WTC11 (cell line): Measurements from ENCODE around the gene MGST3. TPM values are rescaled to one million over a fixed set of nuclear protein-coding genes. Genes with fewer than 3 reads are reported as not detected.
A peak's percentile ranks its signal among the peaks of the same experiment; 100 is the strongest.

Experiments
- ATAC-seq: fragments of 200-7000 bp; cut with Tn5 transposase; 2 replicates; pipeline ENCODE4 v1.10.0; 2021; ENCODE audit warnings: mild to moderate bottlenecking, moderate library complexity
- CTCF ChIA-PET: fragments of 300-600 bp; sonication (Branson Sonifier 250); formaldehyde crosslinking; loops from one replicate; lab custom pipeline; 2021; ENCODE audit warnings: antibody characterized with exemption; lab: Charles Lee
- POLR2A ChIA-PET: fragments of 350-600 bp; sonication (Branson Sonifier 250); formaldehyde crosslinking; loops from one replicate; lab custom pipeline; 2021; ENCODE audit warnings: antibody characterized with exemption; lab: Charles Lee
- DNase-seq: peaks from one replicate; pipeline ENCODE4 v3.0.0; 2021; ENCODE audit warnings: low spot score
- H3K27ac Mint-ChIP-seq: 2 replicates; pipeline ENCODE4 v1.8.0; 2021; ENCODE audit warnings: mixed read lengths
- H3K27me3 Mint-ChIP-seq: 2 replicates; pipeline ENCODE4 v1.8.0; 2021; ENCODE audit warnings: low read depth, mild to moderate bottlenecking, moderate library complexity, mixed read lengths
- H3K36me3 Mint-ChIP-seq: 2 replicates; pipeline ENCODE4 v1.8.0; 2021; ENCODE audit warnings: mixed read lengths
- H3K4me1 Mint-ChIP-seq: 2 replicates; pipeline ENCODE4 v1.8.0; 2022; ENCODE audit warnings: mixed read lengths
- H3K4me3 Mint-ChIP-seq: 2 replicates; pipeline ENCODE4 v1.8.0; 2021; ENCODE audit warnings: mild to moderate bottlenecking, moderate library complexity, mixed read lengths
- H3K9me3 Mint-ChIP-seq: 2 replicates; pipeline ENCODE4 v1.8.0; 2021; ENCODE audit warnings: mixed read lengths
- ARID4B ChIP-seq: sonication (generic); formaldehyde crosslinking; IDR thresholded peaks from 2 replicates; pipeline ENCODE4 v1.8.0; 2023; ENCODE audit warnings: missing genetic modification reagents, mild to moderate bottlenecking, borderline replicate concordance
- ETV6 ChIP-seq: sonication (generic); formaldehyde crosslinking; IDR thresholded peaks from 2 replicates; pipeline ENCODE4 v1.8.1; 2022; ENCODE audit warnings: mild to moderate bottlenecking, missing genetic modification reagents
- FOXJ3 ChIP-seq: sonication (generic); formaldehyde crosslinking; IDR thresholded peaks from 2 replicates; pipeline ENCODE4 v1.9.0; 2021; ENCODE audit warnings: missing genetic modification reagents, mild to moderate bottlenecking, borderline replicate concordance
- IRF1 ChIP-seq: sonication (generic); formaldehyde crosslinking; IDR thresholded peaks from 2 replicates; pipeline ENCODE4 v1.8.0; 2023; ENCODE audit warnings: missing genetic modification reagents
- JUN ChIP-seq: sonication (generic); formaldehyde crosslinking; IDR thresholded peaks from 2 replicates; pipeline ENCODE4 v1.8.0; 2023; ENCODE audit warnings: mild to moderate bottlenecking, missing genetic modification reagents
- PRDM15 ChIP-seq: sonication (generic); formaldehyde crosslinking; IDR thresholded peaks from 2 replicates; pipeline ENCODE4 v1.8.0; 2022; ENCODE audit warnings: missing genetic modification reagents
- RELA ChIP-seq: sonication (generic); formaldehyde crosslinking; IDR thresholded peaks from 2 replicates; pipeline ENCODE4 v1.8.1; 2022; ENCODE audit warnings: missing genetic modification reagents, mild to moderate bottlenecking, borderline replicate concordance
- TEAD1 ChIP-seq: sonication (generic); formaldehyde crosslinking; IDR thresholded peaks from 2 replicates; pipeline ENCODE4 v1.8.0; 2022; ENCODE audit warnings: mild to moderate bottlenecking, missing genetic modification reagents
- ZBTB43 ChIP-seq: sonication (generic); formaldehyde crosslinking; IDR thresholded peaks from 2 replicates; pipeline ENCODE4 v1.8.1; 2023; ENCODE audit warnings: mild to moderate bottlenecking, missing genetic modification reagents
- total RNA-seq: library from RNA; stranded (reverse); gene quantifications from 3 replicates; pipeline ENCODE4 v1.2.3, GENCODE V29; 2021

MGST3 gene
- total RNA-seq, 1 experiment from 2014 or later = 137 TPM

- Mint-ChIP-seq H3K27me3 (no peaks in the 10 kb centered on the region), H3K4me1 (peaks cover 14% of the 10 kb centered on the region), H3K9me3 (peaks cover 7% of the 10 kb centered on the region), H3K4me3 (peak overlapping the region; percentile 93), H3K27ac (no peak overlapping the region), H3K36me3 (peaks cover 24% of the 10 kb centered on the region)
- no peak for DNase-seq
- CTCF ChIA-PET = interaction anchor here (1.2 to 2.0 kb wide), 3 partner anchors 11 to 304 kb away, joined by 3 to 9 read pairs (median 5); no protein-coding TSS in a partner anchor
- ATAC-seq = no peak
- TF ChIP-seq PRDM15 (CRISPR knock-in tag) = no peak
- no peak for TF ChIP-seq ZBTB43 (CRISPR knock-in tag)
- no peak for TF ChIP-seq TEAD1 (CRISPR knock-in tag)
- POLR2A ChIA-PET = no interaction called here
These were observed 65.6 kb downstream of the MGST3 start for GRCh38 chr1:165696625-165697100.

GRCh38 chr1:165697491-165697880, 66.5 kb downstream of the MGST3 start:
- Mint-ChIP-seq H3K9me3 (no peaks in the 10 kb centered on the region), H3K4me3 (peak overlapping the region; percentile 93), H3K36me3 (peaks cover 16% of the 10 kb centered on the region), H3K4me1 (peaks cover 14% of the 10 kb centered on the region), H3K27ac (peak overlapping the region; percentile 95; the same call in 1 of the 2 replicates), H3K27me3 (no peaks in the 10 kb centered on the region)
- ChIA-PET POLR2A (interaction anchor here (0.9 to 1.7 kb wide), 2 partner anchors 11 to 1142 kb away, joined by 3 to 4 read pairs; partner anchors contain the start of gene POGK), CTCF (interaction anchor here (0.7 to 2.4 kb wide), 24 partner anchors 10 to 568 kb away, joined by 3 to 15 read pairs (median 5); partner anchors contain the start of gene TMCO1)
- ATAC-seq = no peak
- DNase-seq = no peak
- TF ChIP-seq FOXJ3 = no peak
- no peak for TF ChIP-seq JUN (CRISPR knock-in tag)
- no peak for TF ChIP-seq ARID4B (CRISPR knock-in tag)
- no peak for TF ChIP-seq IRF1 (CRISPR knock-in tag)
- no peak for TF ChIP-seq RELA (CRISPR knock-in tag)
- no peak for TF ChIP-seq ETV6 (CRISPR knock-in tag)
